HepG2 (cell line): ENCODE measurements around the gene AQP9. TPM values are rescaled to one million over a fixed set of nuclear protein-coding genes. Genes with fewer than 3 reads are reported as not detected.

ENCODE experiments used
- ATAC-seq: fragments of 200-7000 bp; cut with Tn5 transposase; 3 replicates; pipeline ENCODE4 v1.9.1; 2020; ENCODE audit warnings: mild to moderate bottlenecking, moderate library complexity
- BruUV-seq: library from RNA; stranded (reverse); fragments of 400-500 nt; replicated peaks from 2 replicates; lab custom pipeline; 2021; lab: Mats Ljungman, UMichigan
- CTCF ChIA-PET: fragments of 300-600 bp; formaldehyde crosslinking; extraction: SDS; loops from one replicate; lab custom pipeline; 2021; ENCODE audit warnings: low total read pairs, inconsistent platforms, low intra/inter-chr PET ratio; lab: Yijun Ruan, JAX
- POLR2A ChIA-PET: fragments of 350-600 bp; sonication (Branson Sonifier 250); formaldehyde crosslinking; loops from one replicate; lab custom pipeline; 2020; ENCODE audit warnings: antibody characterized with exemption, inconsistent platforms; lab: Yijun Ruan, JAX
- DNase-seq: peaks from one replicate; pipeline ENCODE4 v3.0.0-alpha.2; 2015; ENCODE audit warnings: low spot score
- FAIRE-seq: peaks from 3 replicates; lab custom pipeline; 2011; peaks lifted over from hg19 to GRCh38; lab: Jason Lieb, UNC
- H2AFZ ChIP-seq: one replicate; pipeline ENCODE4 v1.6.1; 2011; ENCODE audit warnings: low read length, inconsistent platforms
- H3K27ac ChIP-seq: fragments of 300-600 bp; 3 replicates; pipeline ENCODE4 v1.8.0; 2011; ENCODE audit warnings: mixed run types, mild to moderate bottlenecking, mixed read lengths, low read length, inconsistent platforms; ENCODE audit not compliant: insufficient read depth; ENCODE audit errors: extremely low read length
- H3K27me3 ChIP-seq, 2 experiments: fragments of 200-600 bp in 1 of 2; 2 replicates in 1 of 2; 3 replicates in 1 of 2; pipeline versions ENCODE4 v1.6.0 to v1.8.0; 2011; ENCODE audit warnings: low read length in 2 of 2, mild to moderate bottlenecking in 2 of 2, moderate library complexity in 2 of 2, inconsistent platforms in 1 of 2; ENCODE audit not compliant: insufficient read depth in 2 of 2, control insufficient read depth in 1 of 2
- H3K36me3 ChIP-seq, 2 experiments: fragments of 200-600 bp in 1 of 2; replicated peaks in 1 of 2; 2 replicates in 1 of 2; 3 replicates in 1 of 2; pipeline versions ENCODE4 v1.5.1 to v1.8.0; 2011; ENCODE audit warnings: low read length in 2 of 2, inconsistent platforms in 1 of 2; ENCODE audit not compliant: insufficient read depth in 2 of 2, control insufficient read depth in 1 of 2
- H3K4me1 ChIP-seq: 2 replicates; pipeline ENCODE4 v1.5.1; 2012; ENCODE audit warnings: low read length, inconsistent platforms; ENCODE audit not compliant: insufficient read depth
- H3K4me2 ChIP-seq: 2 replicates; pipeline ENCODE4 v1.6.0; 2011; ENCODE audit warnings: low read depth, low read length, inconsistent platforms
- H3K4me3 ChIP-seq, 3 experiments: fragments of 200-600 bp in 1 of 3; sonication (generic), shearing (Covaris generic) in 1 of 3; replicated peaks in 1 of 3; 2 replicates each; pipeline ENCODE4 v1.5.1; 2011 to 2016; ENCODE audit warnings: low read length in 3 of 3, inconsistent platforms in 2 of 3, low read depth in 2 of 3, mild to moderate bottlenecking in 2 of 3, control low read depth in 1 of 3, mixed read lengths in 1 of 3; ENCODE audit not compliant: insufficient read depth in 1 of 3
- H3K79me2 ChIP-seq: one replicate; pipeline ENCODE4 v1.6.1; 2011; ENCODE audit warnings: low read length, inconsistent platforms; ENCODE audit not compliant: insufficient read depth
- H3K9ac ChIP-seq: 2 replicates; pipeline ENCODE4 v1.6.0; 2011; ENCODE audit warnings: mild to moderate bottlenecking, low read depth, low read length, inconsistent platforms; ENCODE audit not compliant: insufficient read depth
- H3K9me3 ChIP-seq: 2 replicates; pipeline ENCODE4 v1.5.1; 2012; ENCODE audit warnings: mild to moderate bottlenecking, low read length
- H4K20me1 ChIP-seq: 2 replicates; pipeline ENCODE4 v1.6.0; 2011; ENCODE audit warnings: inconsistent platforms, mild to moderate bottlenecking, low read length, moderate library complexity; ENCODE audit not compliant: insufficient read depth
- MBNL3 ChIP-seq: fragments of 250-450 bp; sonication (Bioruptor Pico); conservative IDR thresholded peaks from 2 replicates; pipeline ENCODE4 v1.8.0; 2022; ENCODE audit warnings: mild to moderate bottlenecking, inconsistent platforms
- PHB2 ChIP-seq: fragments of 450-650 bp; IDR thresholded peaks from 2 replicates; pipeline ENCODE4 v1.6.1; 2018; ENCODE audit not compliant: partially characterized antibody
- SP5 ChIP-seq: IDR thresholded peaks from 2 replicates; pipeline ENCODE4 v1.6.1; 2016; ENCODE audit warnings: low read depth, borderline replicate concordance
- ZMYM2 ChIP-seq: sonication (generic); formaldehyde crosslinking; IDR thresholded peaks from 2 replicates; pipeline ENCODE4 v1.8.0; 2022; ENCODE audit warnings: mild to moderate bottlenecking, missing genetic modification reagents
- ZNF44 ChIP-seq: sonication (generic); formaldehyde crosslinking; IDR thresholded peaks from 2 replicates; pipeline ENCODE4 v1.5.1; 2020; ENCODE audit warnings: mild to moderate bottlenecking, missing genetic modification reagents
- ZNF547 ChIP-seq: sonication (generic); formaldehyde crosslinking; IDR thresholded peaks from 2 replicates; pipeline ENCODE4 v1.5.1; 2020; ENCODE audit warnings: mild to moderate bottlenecking, missing genetic modification reagents
- ZSCAN30 ChIP-seq: sonication (generic); formaldehyde crosslinking; IDR thresholded peaks from 2 replicates; pipeline ENCODE4 v1.5.0; 2020; ENCODE audit warnings: mild to moderate bottlenecking, missing genetic modification reagents
- ZZZ3 ChIP-seq: sonication (generic); formaldehyde crosslinking; IDR thresholded peaks from 2 replicates; pipeline ENCODE4 v1.4.0; 2020; ENCODE audit warnings: missing genetic modification reagents, mild to moderate bottlenecking, borderline replicate concordance
- WGBS: methylation state at CpG from one replicate; pipeline ENCODE4 v1.1.6; 2017; ENCODE audit warnings: low lambda C conversion rate; 5-methylcytosine and 5-hydroxymethylcytosine counted together
- in situ Hi-C: cut with HindIII; loops from 2 replicates; pipeline ENCODE4 v1.10.0; 2017; ENCODE audit warnings: low pct_unique_long_range_greater_than_20kb; ENCODE audit not compliant: extremely low pct_ligation_motif_present
- intact Hi-C: fragments of 100-400 bp; cut with micrococcal nuclease; formaldehyde crosslinking; loops from one replicate; pipeline ENCODE4 v1.10.0; 2022; ENCODE audit not compliant: unreplicated experiment
- polyA plus RNA-seq, 8 experiments: library from polyadenylated mRNA; depleted of rRNA in 3 of 8; stranded (reverse) in 7 of 8; unstranded in 1 of 8; fragments of >200 nt; fragmentation: Illumina TruSeq in 4 of 8; extraction: Trizol in 4 of 8; gene quantifications; 2 replicates each; pipeline versions ENCODE4 v1.2.1 to v1.2.3, GENCODE V29; 2011 to 2016; ENCODE audit warnings: low read depth in 4 of 8, missing spikeins in 1 of 8, mixed read lengths in 1 of 8; ENCODE audit not compliant: insufficient read depth in 1 of 8
- total RNA-seq, 5 experiments: library from RNA; depleted of rRNA; stranded (reverse); fragments of >200 nt; fragmentation: Illumina TruSeq; extraction: Trizol; gene quantifications; 2 replicates each; pipeline ENCODE4 v1.2.3, GENCODE V29; 2016; ENCODE audit warnings: low read depth in 1 of 5
- TF ChIP-seq, protein P1 (sequence below): sonication (generic); formaldehyde crosslinking; IDR thresholded peaks from 2 replicates; pipeline ENCODE4 v1.8.1; 2022; ENCODE audit warnings: mild to moderate bottlenecking, missing genetic modification reagents

AQP9 gene
- total and polyA plus RNA-seq, 2 of the 13 experiments (the other 11 are each of a cell fraction or from before 2014, with no cell fraction given) = not detected

DNA sequence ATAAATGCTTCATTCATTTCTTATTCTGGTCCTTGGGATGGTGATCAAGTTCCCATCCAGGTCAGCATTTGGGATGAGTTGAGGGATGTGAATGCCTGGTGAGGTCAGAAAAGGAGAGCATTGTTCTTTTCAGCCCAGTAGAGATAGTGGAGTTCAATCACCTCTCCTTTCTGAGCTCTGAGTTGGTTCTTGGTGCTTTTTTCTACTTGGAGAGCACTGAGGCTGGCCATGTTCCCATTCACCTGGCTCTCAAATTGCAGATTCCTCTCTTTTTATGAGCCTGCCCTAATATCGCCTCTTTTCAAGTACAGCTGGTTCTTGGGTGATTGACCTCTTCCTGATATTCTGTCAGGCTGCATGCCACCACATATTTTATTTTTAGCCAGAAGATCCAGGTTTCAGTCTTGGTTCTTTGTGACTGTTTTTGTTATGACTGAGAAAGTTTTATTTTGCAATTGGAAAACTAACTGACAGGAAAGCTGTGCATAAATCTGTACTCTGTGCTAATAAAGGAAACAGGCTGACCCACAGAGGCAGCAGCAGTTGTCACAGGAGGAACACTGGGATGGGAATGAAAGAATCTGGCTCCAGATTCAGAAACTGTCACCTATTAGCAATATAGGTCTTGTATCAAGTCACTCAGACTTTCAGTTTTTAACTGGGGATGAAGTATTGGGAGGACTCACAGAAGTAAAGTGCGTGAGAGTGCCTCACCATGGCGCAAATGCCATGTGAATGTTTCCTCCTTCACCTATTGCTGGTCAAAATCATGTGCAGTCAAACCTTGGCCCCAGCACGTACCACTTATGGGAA lies 10.7 kb downstream of the AQP9 start (continued):
- TF ChIP-seq ZNF547 (no peak), ZZZ3 (no peak), ZMYM2 (CRISPR knock-in tag) (no peak), ZSCAN30 (CRISPR knock-in tag) (no peak), SP5 (no peak), MBNL3 (no peak), PHB2 (no peak)
- TF ChIP-seq, protein P1, sequence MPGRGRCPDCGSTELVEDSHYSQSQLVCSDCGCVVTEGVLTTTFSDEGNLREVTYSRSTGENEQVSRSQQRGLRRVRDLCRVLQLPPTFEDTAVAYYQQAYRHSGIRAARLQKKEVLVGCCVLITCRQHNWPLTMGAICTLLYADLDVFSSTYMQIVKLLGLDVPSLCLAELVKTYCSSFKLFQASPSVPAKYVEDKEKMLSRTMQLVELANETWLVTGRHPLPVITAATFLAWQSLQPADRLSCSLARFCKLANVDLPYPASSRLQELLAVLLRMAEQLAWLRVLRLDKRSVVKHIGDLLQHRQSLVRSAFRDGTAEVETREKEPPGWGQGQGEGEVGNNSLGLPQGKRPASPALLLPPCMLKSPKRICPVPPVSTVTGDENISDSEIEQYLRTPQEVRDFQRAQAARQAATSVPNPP = no peak

DNA sequence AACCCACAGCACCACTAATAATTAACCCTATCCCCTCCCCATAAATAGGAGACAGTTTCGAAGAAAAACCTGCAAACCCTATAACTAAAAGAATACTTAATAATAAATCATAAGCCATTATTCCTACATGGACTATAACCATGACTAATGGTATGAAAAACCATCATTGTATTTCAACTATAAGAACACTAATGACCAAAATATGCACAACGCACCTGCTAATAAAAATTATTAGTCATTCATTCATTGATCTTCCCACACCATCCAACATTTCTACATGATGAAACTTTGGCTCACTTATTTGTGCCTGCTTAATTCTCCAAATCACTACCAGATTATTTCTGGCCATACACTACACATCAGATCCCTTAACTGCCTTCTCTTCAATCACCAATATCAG lies 16.6 kb downstream of the AQP9 start:
- no peak for DNase-seq
- no peak overlapping the region for H2AFZ ChIP-seq
- no peak overlapping the region for H3K9ac ChIP-seq
- no peaks in the 10 kb centered on the region for H3K9me3 ChIP-seq
- intact Hi-C loops = no loop called here
- H4K20me1 ChIP-seq = no peaks in the 10 kb centered on the region
- 5% methylated on average over 2 of the region's 2 CpGs for WGBS
- H3K36me3 ChIP-seq = no peaks in the 10 kb centered on the region
- POLR2A ChIA-PET = no interaction called here
- H3K4me1 ChIP-seq = no peaks in the 10 kb centered on the region
- H3K4me3 ChIP-seq = no peak overlapping the region
- no TSS peak for BruUV-seq
- H3K27ac ChIP-seq = no peak overlapping the region
- H3K27me3 ChIP-seq = peaks cover 0 to 19% of the 10 kb centered on the region in 2 experiments; a peak in 2 of 5 replicates
- no peak for TF ChIP-seq ZNF44 (CRISPR knock-in tag)
- TF ChIP-seq, all 625 proteins: peak for 0
- ATAC-seq = no peak
- in situ Hi-C loops = no loop called here
- CTCF ChIA-PET = no interaction called here
- no peak for FAIRE-seq
- Histone ChIP-seq H3K4me2 (no peak overlapping the region), H3K79me2 (no peaks in the 10 kb centered on the region)
